SK-N-SH treated with all-trans-retinoic acid at 6 μM for 48 hours (cell line): Measurements from ENCODE around the gene FAM174C.

Source experiments
- RARB ChIP-seq: fragments of 250-450 bp; sonication (Bioruptor Pico); IDR thresholded peaks from 2 replicates; pipeline ENCODE4 v1.8.0; 2021; ENCODE audit warnings: mild to moderate bottlenecking, moderate library complexity
- ZFP30 ChIP-seq: fragments of 450-650 bp; formaldehyde crosslinking; IDR thresholded peaks from 2 replicates; pipeline ENCODE4 v1.5.0; 2022; ENCODE audit warnings: mild to moderate bottlenecking, moderate library complexity
- ZNF8 ChIP-seq: fragments of 450-650 bp; formaldehyde crosslinking; IDR thresholded peaks from 2 replicates; pipeline ENCODE4 v1.5.0; 2020; ENCODE audit warnings: mild to moderate bottlenecking, moderate library complexity

DNA sequence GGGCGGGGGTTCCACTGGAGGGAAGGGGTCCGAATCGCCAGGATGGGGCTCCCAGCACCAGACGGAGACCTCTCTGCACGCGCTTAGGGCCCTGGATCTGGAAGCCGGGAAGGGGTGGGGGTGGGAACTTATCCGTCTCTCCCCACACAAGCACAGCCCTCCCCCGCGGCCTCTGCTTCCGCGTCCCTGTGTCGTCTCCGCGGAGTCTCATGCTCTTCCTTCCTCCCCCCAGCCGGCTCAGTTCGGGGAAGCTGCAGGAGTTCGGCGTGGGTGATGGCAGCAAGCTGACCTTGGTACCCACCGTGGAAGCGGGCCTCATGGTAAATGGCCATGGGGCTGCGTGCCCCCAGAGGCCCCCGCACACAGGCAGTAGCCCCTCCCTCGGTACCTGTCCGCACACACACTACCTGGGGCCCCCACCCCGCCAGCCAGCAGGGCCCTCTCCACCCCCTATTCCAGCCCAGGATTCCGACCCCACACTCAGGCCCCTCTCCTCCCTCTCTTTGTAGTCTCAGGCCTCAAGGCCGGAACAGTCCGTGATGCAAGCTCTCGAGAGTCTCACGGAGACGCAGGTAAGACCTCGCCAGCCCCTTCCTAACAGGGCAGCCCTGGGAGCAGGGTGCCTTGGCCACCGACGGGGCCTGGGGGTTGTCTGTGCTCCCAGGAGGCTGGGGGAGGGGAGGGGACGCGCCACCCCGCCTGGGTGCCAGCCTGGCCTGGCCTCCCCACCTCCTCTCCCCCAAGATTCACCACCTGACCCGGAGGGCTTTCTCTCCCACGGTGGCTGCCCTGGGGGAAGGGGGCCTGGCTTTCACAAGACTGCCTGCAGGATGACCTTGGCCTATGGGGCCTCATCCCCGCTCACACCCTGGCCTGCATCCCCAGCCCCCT lies 23.8 kb upstream of the FAM174C start:
- TF ChIP-seq ZFP30 (CRISPR knock-in tag) = no peak
- TF ChIP-seq RARB (CRISPR knock-in tag) = no peak
- no peak for TF ChIP-seq ZNF8
